Tibial nerve (tissue), 4 donors: Measurements from ENCODE around the gene KRT85. TPM values are rescaled to one million over a fixed set of nuclear protein-coding genes. Genes with fewer than 3 reads are reported as not detected.

Source experiments
- DNase-seq, 2 donors: peaks; one replicate each; pipeline ENCODE4 v3.0.0-alpha.2; 2019; ENCODE audit warnings: low spot score in 2 of 2
- H3K27ac ChIP-seq, 4 donors: fragments of 200-600 bp; sonication (generic) in 3 of 4; one replicate each; pipeline ENCODE4 v1.5.1; 2017 to 2019; ENCODE audit warnings: mild to moderate bottlenecking in 1 of 4
- H3K27me3 ChIP-seq, 2 donors: fragments of 200-600 bp; sonication (generic) in 1 of 2; one replicate each; pipeline versions ENCODE4 v1.5.1 to v1.6.0; 2017 to 2019
- H3K36me3 ChIP-seq, 3 donors: fragments of 200-600 bp; sonication (generic); one replicate each; pipeline ENCODE4 v1.5.1; 2018 to 2019
- H3K4me1 ChIP-seq, 4 donors: fragments of 200-600 bp; sonication (generic) in 3 of 4; one replicate each; pipeline ENCODE4 v1.5.1; 2017 to 2019
- H3K4me3 ChIP-seq, 4 donors: fragments of 200-600 bp; sonication (generic) in 3 of 4; one replicate each; pipeline ENCODE4 v1.5.1; 2017 to 2019; ENCODE audit warnings: mild to moderate bottlenecking in 1 of 4, moderate library complexity in 1 of 4
- H3K9me3 ChIP-seq, 4 donors: fragments of 200-600 bp; sonication (generic) in 3 of 4; one replicate each; pipeline ENCODE4 v1.5.1; 2017 to 2019
- CTCF ChIP-seq, 5 experiments: fragments of 200-600 bp in 3 of 5; fragments of 450-650 bp in 2 of 5; sonication (generic) in 3 of 5; IDR thresholded peaks; one replicate each; pipeline ENCODE4 v1.5.1; 2016 to 2019; ENCODE audit warnings: antibody characterized with exemption in 5 of 5, mild to moderate bottlenecking in 3 of 5, moderate library complexity in 2 of 5
- EP300 ChIP-seq, 2 donors: sonication (generic); formaldehyde crosslinking; IDR thresholded peaks; one replicate each; pipeline ENCODE4 v1.6.1; 2017; ENCODE audit warnings: antibody characterized with exemption in 2 of 2, mild to moderate bottlenecking in 1 of 2
- POLR2A ChIP-seq, 2 donors: fragments of 450-650 bp; IDR thresholded peaks; one replicate each; pipeline ENCODE4 v1.6.1; 2017; ENCODE audit warnings: antibody characterized with exemption in 2 of 2, mild to moderate bottlenecking in 2 of 2, moderate library complexity in 2 of 2
- WGBS, 2 donors: methylation state at CpG; one replicate each; pipeline ENCODE4 v1.1.5; 2018; 5-methylcytosine and 5-hydroxymethylcytosine counted together
- total RNA-seq, 4 donors: library from RNA; depleted of rRNA; stranded (reverse); fragments of >200 nt; gene quantifications; one replicate each; pipeline ENCODE4 v1.1.0, GENCODE V29; 2016

Gene KRT85
- total RNA-seq, 4 donors from 2014 or later = not detected

- peaks cover 0 to 18% (median 6%) of the 10 kb centered on the region in 4 donors for H3K4me1 ChIP-seq
- DNase-seq = no peak
- 86 to 100% methylated on average over 2 of the region's 2 CpGs for WGBS, 2 donors
- no peaks in the 10 kb centered on the region for H3K9me3 ChIP-seq
- no peaks in the 10 kb centered on the region for H3K36me3 ChIP-seq
- no peak overlapping the region for H3K4me3 ChIP-seq
- peaks cover 0 to 6% of the 10 kb centered on the region in 2 donors for H3K27me3 ChIP-seq
- no peak overlapping the region for H3K27ac ChIP-seq
- TF ChIP-seq EP300 (IDR thresholded peaks at IDR 0.05) (no peak), POLR2A (IDR thresholded peaks at IDR 0.05) (no peak), CTCF (IDR thresholded peaks at IDR 0.05) (no peak)
Observed at GRCh38 chr12:52352951-52353350, 14.3 kb downstream of the KRT85 start.

GRCh38 chr12:52351196-52352059, 15.9 kb downstream of the KRT85 start:
- H3K4me3 ChIP-seq = no peak overlapping the region
- peaks cover 0 to 18% (median 6%) of the 10 kb centered on the region in 4 donors for H3K4me1 ChIP-seq
- no peak for TF ChIP-seq POLR2A (IDR thresholded peaks at IDR 0.05)
- peak overlapping the region in 2 of 4 donors; percentile 11 to 41 for H3K27ac ChIP-seq
- H3K9me3 ChIP-seq = no peaks in the 10 kb centered on the region
- H3K36me3 ChIP-seq = no peaks in the 10 kb centered on the region
- no peak for DNase-seq
- H3K27me3 ChIP-seq = peaks cover 0 to 3% of the 10 kb centered on the region in 2 donors
- WGBS, 2 donors = 33 to 41% methylated on average over 9 of the region's 9 CpGs

DNA sequence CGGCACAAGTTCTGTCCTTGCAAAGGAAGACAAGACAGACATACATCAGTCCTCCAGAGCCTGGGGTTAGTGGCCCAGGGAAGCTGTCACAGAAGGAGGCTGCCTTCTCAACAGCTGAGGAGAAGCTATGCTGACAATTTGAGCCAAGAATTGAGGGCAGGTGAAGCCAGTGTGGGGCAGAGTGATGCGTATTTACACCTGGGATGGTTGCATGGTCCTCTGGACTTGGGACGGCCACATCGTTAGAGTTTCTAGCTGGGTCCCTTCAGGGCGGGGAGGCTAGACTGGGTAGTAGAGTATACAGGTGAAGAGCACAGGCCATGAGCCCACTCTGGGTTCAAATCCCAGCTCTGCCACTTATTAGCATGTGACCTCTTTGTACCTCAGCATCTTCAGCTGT, 16.5 kb downstream of the KRT85 start:
- Histone ChIP-seq H3K27me3 (peaks cover 0 to 3% of the 10 kb centered on the region in 2 donors), H3K4me3 (no peak overlapping the region), H3K27ac (peak overlapping the region in 1 of 4 donors; percentile 41), H3K9me3 (no peaks in the 10 kb centered on the region), H3K36me3 (no peaks in the 10 kb centered on the region), H3K4me1 (peaks cover 0 to 18% (median 6%) of the 10 kb centered on the region in 4 donors)
- DNase-seq = no peak
- no peak for TF ChIP-seq POLR2A (IDR thresholded peaks at IDR 0.05)
- TF ChIP-seq CTCF (IDR thresholded peaks at IDR 0.05) = no peak
- no peak for TF ChIP-seq EP300 (IDR thresholded peaks at IDR 0.05)
- 89 to 95% methylated on average over 5 of the region's 5 CpGs for WGBS, 2 donors

GRCh38 chr12:52350021-52350620, 17.2 kb downstream of the KRT85 start:
- Histone ChIP-seq H3K9me3 (no peaks in the 10 kb centered on the region), H3K27me3 (peaks cover 0 to 3% of the 10 kb centered on the region in 2 donors), H3K4me1 (peaks cover 0 to 18% (median 6%) of the 10 kb centered on the region in 4 donors), H3K27ac (no peak overlapping the region), H3K4me3 (no peak overlapping the region), H3K36me3 (no peaks in the 10 kb centered on the region)
- no peak for DNase-seq
- TF ChIP-seq EP300 (IDR thresholded peaks at IDR 0.05) = no peak
- TF ChIP-seq CTCF (IDR thresholded peaks at IDR 0.05) = no peak
- no peak for TF ChIP-seq POLR2A (IDR thresholded peaks at IDR 0.05)
- 92 to 94% methylated on average over 8 of the region's 8 CpGs for WGBS, 2 donors

DNA sequence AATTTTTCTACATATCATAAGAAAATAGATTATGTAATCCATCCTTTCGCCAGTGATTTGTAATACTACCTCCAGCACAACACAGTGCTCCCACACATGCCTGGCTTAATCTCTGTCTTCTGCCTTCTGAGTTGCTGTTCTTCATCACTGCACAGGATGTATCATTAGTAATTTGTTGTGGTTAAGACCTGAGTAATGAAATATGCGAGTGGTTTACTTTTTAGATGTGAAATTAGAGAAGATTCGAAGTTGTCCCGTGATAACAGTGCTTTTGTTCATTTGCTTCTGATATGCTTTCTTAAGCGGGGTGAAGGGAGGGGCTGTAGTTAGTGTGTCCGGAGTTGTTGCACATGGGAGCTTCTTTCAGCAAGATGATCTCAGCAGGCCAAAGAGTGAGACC, 18.1 kb downstream of the KRT85 start:
- DNase-seq = no peak
- Histone ChIP-seq H3K9me3 (peaks cover 0 to 1% (median 0%) of the 10 kb centered on the region in 4 donors), H3K27ac (no peak overlapping the region), H3K4me3 (no peak overlapping the region), H3K4me1 (peaks cover 0 to 13% (median 6%) of the 10 kb centered on the region in 4 donors), H3K36me3 (no peaks in the 10 kb centered on the region), H3K27me3 (peaks cover 0 to 3% of the 10 kb centered on the region in 2 donors)
- 43 to 50% methylated on average over 6 of the region's 6 CpGs for WGBS, 2 donors
- TF ChIP-seq CTCF (IDR thresholded peaks at IDR 0.05) (no peak), POLR2A (IDR thresholded peaks at IDR 0.05) (no peak), EP300 (IDR thresholded peaks at IDR 0.05) (no peak)
